ENCODE data around the gene OSM.

OSM gene

GRCh38 chr22:30297276-30297990, 30.8 kb upstream of the OSM start:
- no peak for DNase-seq

- DNase-seq = no peak
These were observed 30.2 kb upstream of the OSM start for GRCh38 chr22:30296833-30297232.

GRCh38 chr22:30296324-30296723, 29.7 kb upstream of the OSM start:
- DNase-seq = no peak

- DNase-seq = no peak
These were observed 28.9 kb upstream of the OSM start for GRCh38 chr22:30295576-30295975.

GRCh38 chr22:30294830-30295229, 28.2 kb upstream of the OSM start:
- no peak for DNase-seq

- DNase-seq = no peak
These were observed 27.4 kb upstream of the OSM start for GRCh38 chr22:30294066-30294465.

- DNase-seq = no peak
These were observed 26.4 kb upstream of the OSM start for GRCh38 chr22:30293026-30293425.

GRCh38 chr22:30292069-30292970, 25.7 kb upstream of the OSM start:
- DNase-seq = no peak

GRCh38 chr22:30291058-30291892, 24.6 kb upstream of the OSM start:
- DNase-seq = no peak

GRCh38 chr22:30290342-30291057, 23.8 kb upstream of the OSM start:
- no peak for DNase-seq

- DNase-seq = no peak
These were observed 23.3 kb upstream of the OSM start for GRCh38 chr22:30289980-30290313.

- DNase-seq = peak; percentile 93
These were observed 22.7 kb upstream of the OSM start, which contains the start of gene CASTOR1 for GRCh38 chr22:30289141-30289979. TSS of gene CASTOR1 (minus strand) at chr22:30289505. CDS start at chr22:30289497, 8 bp downstream.

- no peak for DNase-seq
These were observed 21.9 kb upstream of the OSM start for GRCh38 chr22:30288419-30289140.

GRCh38 chr22:30287648-30288418, 21.2 kb upstream of the OSM start:
- peak; percentile 94 for DNase-seq

- DNase-seq = peak; percentile 93
These were observed 20.4 kb upstream of the OSM start for GRCh38 chr22:30286813-30287647.

- DNase-seq = no peak
These were observed 19.7 kb upstream of the OSM start for GRCh38 chr22:30286331-30286730.

GRCh38 chr22:30285846-30286200, 19.2 kb upstream of the OSM start:
- DNase-seq = no peak

- no peak for DNase-seq
These were observed 18.7 kb upstream of the OSM start for GRCh38 chr22:30285176-30285845.

- no peak for DNase-seq
These were observed 18.0 kb upstream of the OSM start for GRCh38 chr22:30284666-30285065.
